ENCODE measurements around the gene PSMC4.
A peak's percentile ranks its signal among the peaks of the same experiment; 100 is the strongest.
"Not testable (repeated sequence)": the region's sequence is repeated elsewhere in the genome, so short reads cannot be mapped to it uniquely, and the experiment has no call there.

The PSMC4 gene

GRCh38 chr19:39946532-39946931, 24.4 kb upstream of the PSMC4 start:
- DNase-seq (ENCODE audit: low read depth) = no peak

DNA sequence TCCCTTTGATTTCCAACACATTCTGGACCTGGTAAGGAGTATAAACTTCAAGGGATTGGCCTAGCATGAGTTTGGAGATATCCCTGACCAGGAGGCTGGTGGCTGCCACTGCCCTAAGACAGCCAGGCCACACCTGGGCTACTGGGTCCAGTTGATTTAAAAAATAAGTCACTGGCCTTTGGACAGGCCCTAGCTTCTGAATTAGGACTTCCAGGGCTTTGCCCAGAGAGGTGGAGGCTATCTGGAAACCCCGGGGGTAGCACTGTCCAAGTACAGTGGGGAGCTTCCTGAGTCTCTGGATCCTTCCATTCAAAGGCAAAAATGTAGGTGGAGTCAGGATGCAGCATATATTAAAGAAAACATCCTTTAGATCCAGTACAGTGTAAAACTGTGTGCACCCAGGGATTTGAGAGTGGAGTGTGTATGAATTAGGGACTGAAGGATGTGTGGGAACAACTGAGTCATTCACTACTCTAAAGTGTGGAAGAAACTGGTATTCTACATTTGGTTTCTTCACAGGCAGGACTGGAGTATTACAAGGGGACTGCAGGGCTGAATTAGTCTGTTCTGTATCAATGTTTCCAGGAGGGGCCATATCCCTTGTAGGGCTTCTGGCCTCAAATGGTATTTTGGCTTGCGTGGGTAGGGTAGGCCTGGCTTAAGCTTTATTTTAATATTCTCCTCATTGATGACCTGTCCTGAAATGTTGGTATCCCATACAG, 21.8 kb upstream of the PSMC4 start:
- DNase-seq (ENCODE audit: low read depth) = no peak

GRCh38 chr19:39951065-39951650, 19.8 kb upstream of the PSMC4 start:
- no peak for DNase-seq (ENCODE audit: low read depth)

- no peak for DNase-seq (ENCODE audit: low read depth)
Measured at GRCh38 chr19:39951686-39952085, 19.3 kb upstream of the PSMC4 start.

DNA sequence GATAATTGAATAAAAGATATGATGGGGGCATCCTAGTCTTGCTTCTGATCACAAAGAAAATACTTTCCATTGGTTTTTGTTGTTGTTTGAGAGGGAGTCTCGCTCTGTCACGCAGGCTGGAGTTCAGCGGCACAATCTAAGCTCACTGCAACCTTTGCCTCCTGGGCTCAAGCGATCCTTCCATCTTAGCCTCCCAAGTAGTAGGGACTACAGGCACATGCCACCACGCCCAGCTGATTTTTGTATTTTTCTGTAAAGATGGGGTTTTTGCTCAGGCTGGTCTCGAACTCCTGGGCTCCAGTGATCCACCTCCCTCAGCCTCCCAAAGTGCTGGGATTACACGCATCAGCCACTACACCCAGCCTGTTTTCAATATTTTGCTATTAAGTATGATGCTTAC, 17.1 kb upstream of the PSMC4 start:
- DNase-seq (ENCODE audit: low read depth) = no peak

- DNase-seq (ENCODE audit: low read depth) = not testable (repeated sequence)
Measured at GRCh38 chr19:39957886-39958285, 13.1 kb upstream of the PSMC4 start.

DNA sequence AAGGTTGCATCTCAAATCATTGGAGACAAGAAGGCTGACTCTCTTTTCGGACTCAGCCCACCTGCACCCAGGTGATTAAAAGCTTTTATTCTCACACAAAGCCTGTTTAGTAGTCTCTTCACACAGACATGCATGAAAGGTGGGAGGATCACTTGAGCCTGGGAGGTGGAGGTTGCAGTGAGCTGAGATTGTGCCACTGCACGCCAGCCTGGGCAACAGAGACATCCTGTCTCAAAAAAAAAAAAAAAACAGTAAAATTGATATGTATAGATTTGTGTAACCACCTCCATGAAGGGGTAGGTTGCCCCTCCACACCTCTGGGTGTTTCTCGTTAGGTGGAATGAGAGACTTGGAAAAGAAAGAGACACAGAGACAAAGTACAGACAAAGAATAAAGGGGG, 12.0 kb upstream of the PSMC4 start:
- DNase-seq (ENCODE audit: low read depth) = not testable (repeated sequence)

DNA sequence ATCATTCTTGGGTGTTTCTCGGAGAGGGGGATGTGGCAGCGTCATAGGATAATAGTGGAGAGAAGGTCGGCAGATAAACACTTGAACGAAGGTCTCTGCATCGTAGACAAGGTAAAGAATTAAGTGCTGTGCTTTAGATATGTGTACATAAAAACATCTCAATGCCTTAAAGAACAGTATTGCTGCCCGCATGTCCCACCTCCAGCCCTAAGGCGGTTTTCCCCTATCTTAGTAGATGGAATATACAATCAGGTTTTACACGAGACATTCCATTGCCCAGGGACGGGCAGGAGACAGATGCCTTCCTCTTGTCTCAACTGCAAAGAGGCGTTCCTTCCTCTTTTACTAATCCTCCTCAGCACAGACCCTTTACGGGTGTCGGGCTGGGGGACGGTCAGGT, 11.6 kb upstream of the PSMC4 start:
- not testable (repeated sequence) for DNase-seq (ENCODE audit: low read depth)

- DNase-seq (ENCODE audit: low read depth) = no peak
Measured at GRCh38 chr19:39963898-39964297, 7.1 kb upstream of the PSMC4 start.

GRCh38 chr19:39966617-39967016, 4.3 kb upstream of the PSMC4 start:
- no peak for DNase-seq (ENCODE audit: low read depth)

GRCh38 chr19:39967561-39967960, 3.4 kb upstream of the PSMC4 start:
- DNase-seq (ENCODE audit: low read depth) = no peak

- DNase-seq (ENCODE audit: low read depth) = no peak
Measured at GRCh38 chr19:39968789-39969188, 2.2 kb upstream of the PSMC4 start.

- no peak for DNase-seq (ENCODE audit: low read depth)
Measured at GRCh38 chr19:39969266-39969665, 1.7 kb upstream of the PSMC4 start.

- no peak for DNase-seq (ENCODE audit: low read depth)
Measured at GRCh38 chr19:39969681-39970424, 1.1 kb upstream of the PSMC4 start.

GRCh38 chr19:39970425-39970674, 615 bp upstream of the PSMC4 start:
- DNase-seq (ENCODE audit: low read depth) = peak; percentile 9

DNA sequence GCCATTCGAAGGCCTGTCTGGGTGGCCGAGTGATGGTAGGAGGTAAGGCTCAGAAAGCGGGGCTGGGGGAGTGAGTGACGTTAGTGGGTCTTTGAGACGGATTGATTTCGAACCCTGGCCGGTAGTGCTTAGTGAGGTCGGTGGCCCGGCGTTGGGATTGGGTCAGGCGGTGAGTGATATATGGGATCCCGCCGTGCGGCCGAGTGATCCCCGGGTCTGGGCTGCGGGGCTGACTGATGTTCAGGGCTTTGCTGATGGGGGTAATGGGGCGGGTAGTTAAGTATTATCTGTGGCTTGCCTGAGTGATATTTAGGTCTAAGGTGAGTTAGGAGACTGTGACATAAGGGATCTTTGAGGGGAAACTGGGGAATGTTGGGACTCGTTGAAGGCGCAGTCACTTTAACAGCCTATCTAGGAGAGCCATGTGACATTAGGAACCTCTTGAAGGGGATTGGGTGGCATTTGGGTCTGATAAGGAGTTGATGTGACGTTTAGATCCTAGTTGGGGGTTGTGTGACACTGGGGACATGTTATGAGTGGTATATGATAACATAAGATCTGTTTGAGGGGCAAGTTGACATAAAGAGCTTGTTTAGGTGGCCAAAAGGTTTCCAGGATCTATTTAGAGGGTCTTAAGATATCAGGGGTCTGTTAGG, 543 bp downstream of the PSMC4 start:
- DNase-seq (ENCODE audit: low read depth) = no peak

DNA sequence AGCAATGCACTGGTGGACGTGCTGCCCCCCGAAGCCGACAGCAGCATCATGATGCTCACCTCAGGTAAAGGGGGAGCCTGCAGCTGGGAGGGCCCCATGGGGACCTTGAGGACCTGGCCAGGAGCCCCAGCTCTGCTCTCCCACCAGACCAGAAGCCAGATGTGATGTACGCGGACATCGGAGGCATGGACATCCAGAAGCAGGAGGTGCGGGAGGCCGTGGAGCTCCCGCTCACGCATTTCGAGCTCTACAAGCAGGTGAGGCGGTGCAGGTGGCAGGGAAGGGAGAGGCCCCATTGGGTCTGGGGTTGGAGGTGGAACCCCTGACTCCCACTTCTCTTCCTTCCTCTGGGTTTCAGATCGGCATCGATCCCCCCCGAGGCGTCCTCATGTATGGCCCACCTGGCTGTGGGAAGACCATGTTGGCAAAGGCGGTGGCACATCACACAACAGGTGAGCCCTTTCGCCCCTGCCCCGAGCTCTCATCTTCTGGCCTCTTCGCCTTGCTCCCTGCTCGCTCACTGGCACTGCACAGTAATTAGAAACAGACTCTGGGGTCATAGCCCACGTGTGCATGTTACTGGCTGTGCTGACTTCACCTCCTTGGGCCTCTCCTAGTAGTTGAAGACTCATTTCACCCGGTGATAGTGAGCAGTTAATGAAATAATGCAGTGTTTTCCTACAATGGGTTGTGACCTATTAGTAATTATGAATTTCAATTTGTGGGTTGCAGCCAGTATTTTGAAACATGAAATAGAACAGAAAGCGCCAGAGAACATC, 3.6 kb downstream of the PSMC4 start:
- no peak for DNase-seq (ENCODE audit: low read depth)

DNA sequence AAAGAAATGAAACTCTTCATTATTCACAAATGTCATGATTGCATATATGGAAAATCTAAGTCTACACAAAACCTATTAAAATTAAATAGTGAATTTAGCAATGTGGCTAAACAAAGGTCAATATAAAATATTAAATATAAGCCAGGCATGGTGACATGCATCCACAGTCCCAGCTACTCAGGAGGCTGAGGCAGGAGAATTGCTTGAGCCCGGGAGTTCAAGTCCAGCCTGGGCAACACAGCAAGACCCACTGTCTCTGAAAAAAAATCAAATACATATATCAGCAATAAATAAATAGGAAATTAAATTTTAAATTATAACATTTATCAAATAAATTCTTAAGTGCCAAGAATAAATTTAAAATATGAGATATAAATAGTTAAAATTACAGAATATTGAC, 11.9 kb downstream of the PSMC4 start:
- DNase-seq (ENCODE audit: low read depth) = no peak

- DNase-seq (ENCODE audit: low read depth) = no peak
Measured at GRCh38 chr19:39983695-39984300, 12.8 kb downstream of the PSMC4 start.

DNA sequence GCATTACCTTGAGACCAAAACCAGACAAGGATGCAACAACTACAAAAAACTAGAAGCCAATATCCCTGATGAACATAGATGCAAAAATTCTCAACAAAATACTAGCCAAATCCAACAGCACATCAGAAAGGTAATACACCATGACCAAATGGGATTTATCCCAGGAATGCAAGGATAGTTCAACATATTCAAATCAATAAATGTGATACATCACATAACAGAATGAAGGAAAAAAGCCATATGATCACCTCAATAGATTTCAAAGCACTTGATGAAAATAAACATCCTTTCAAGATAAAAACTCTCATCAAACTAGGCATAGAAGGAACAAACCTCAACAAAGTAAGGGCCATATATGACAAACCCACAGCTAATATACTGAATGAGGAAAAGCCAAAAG, 15.7 kb downstream of the PSMC4 start:
- DNase-seq (ENCODE audit: low read depth) = no peak

DNA sequence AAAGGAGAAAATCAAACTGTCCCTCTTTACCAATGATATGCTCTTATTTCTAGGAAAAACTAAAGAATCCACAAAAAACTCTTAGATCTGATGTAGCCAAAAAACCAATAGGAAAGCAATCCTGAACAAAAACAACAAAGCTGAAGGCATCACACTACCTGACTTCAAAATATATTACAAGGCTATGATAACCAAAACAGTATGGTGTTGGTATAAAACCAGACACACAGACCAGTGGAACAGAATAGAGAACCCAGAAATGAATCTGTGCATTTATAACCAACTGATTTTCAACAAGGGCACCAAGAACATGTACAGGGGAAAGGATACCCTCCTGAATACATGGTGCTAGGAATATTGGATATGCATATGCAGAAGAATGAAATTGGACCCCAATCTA, 16.2 kb downstream of the PSMC4 start:
- no peak for DNase-seq (ENCODE audit: low read depth)

DNA sequence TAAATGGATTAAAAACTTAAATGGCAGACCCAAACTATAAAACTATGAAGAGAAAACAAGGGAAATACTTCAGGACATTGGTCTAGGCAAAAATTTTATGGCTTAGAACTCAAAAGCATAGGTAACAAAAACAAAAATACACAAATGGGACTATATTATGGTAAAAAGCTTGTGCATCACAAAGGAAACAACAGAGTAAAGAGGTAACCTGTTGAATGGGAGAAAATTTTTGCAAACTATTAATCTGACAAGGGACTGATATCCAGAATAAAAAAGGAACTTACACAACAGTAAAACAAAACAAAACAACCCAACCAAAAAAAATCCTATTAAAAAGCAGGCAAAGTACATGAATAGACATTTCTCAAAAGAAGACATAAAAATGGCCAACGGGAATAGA, 16.6 kb downstream of the PSMC4 start:
- DNase-seq (ENCODE audit: low read depth) = no peak

Data from HS-5 (cell line).